HL-60 (cell line): ENCODE results near the gene KLHL18.

Experiments used
- DNase-seq, 2 experiments: peaks; one replicate each; pipeline ENCODE4 v3.0.0-alpha.2; 2010 to 2020; ENCODE audit warnings: low read depth in 1 of 2, low spot score in 1 of 2
- H3K27ac ChIP-seq: fragments of 250-450 bp; sonication (Bioruptor Pico); replicated peaks from 2 replicates; pipeline ENCODE4 v1.5.1; 2020; ENCODE audit warnings: mild to moderate bottlenecking, moderate library complexity
- H3K27me3 ChIP-seq: fragments of 250-450 bp; sonication (Bioruptor Pico); 2 replicates; pipeline ENCODE4 v1.5.1; 2021; ENCODE audit warnings: mild to moderate bottlenecking, moderate library complexity; ENCODE audit not compliant: insufficient read depth, poor library complexity, severe bottlenecking
- H3K4me3 ChIP-seq: replicated peaks from 2 replicates; pipeline ENCODE4 v1.5.1; 2011; ENCODE audit warnings: mild to moderate bottlenecking, control low read depth, low read length; ENCODE audit not compliant: insufficient read depth
- CTCF ChIP-seq: IDR thresholded peaks from one replicate; pipeline ENCODE4 v1.5.1; 2011; ENCODE audit warnings: low read length, control low read depth, inconsistent platforms; ENCODE audit not compliant: insufficient read depth
- GABPA ChIP-seq: IDR thresholded peaks from 2 replicates; pipeline ENCODE4 v1.6.1; 2012; ENCODE audit warnings: low read depth
- POLR2AphosphoS5 ChIP-seq: IDR thresholded peaks from 2 replicates; pipeline ENCODE4 v1.6.1; 2012; ENCODE audit warnings: low read depth
- REST ChIP-seq: IDR thresholded peaks from 2 replicates; pipeline ENCODE4 v1.6.1; 2012; ENCODE audit warnings: low read depth; ENCODE audit not compliant: insufficient replicate concordance
- SPI1 ChIP-seq: IDR thresholded peaks from 2 replicates; pipeline ENCODE4 v1.6.1; 2012; ENCODE audit warnings: low read depth, mild to moderate bottlenecking, borderline replicate concordance

The KLHL18 gene

GRCh38 chr3:47295322-47295721 lies 12.6 kb downstream of the KLHL18 start:
- H3K27me3 ChIP-seq: no peaks in the 10 kb centered on the region
- no peak overlapping the region for H3K27ac ChIP-seq
- DNase-seq: no peak
- no peak for TF ChIP-seq GABPA
- no peak for TF ChIP-seq SPI1
- no peak overlapping the region for H3K4me3 ChIP-seq

- no peaks in the 10 kb centered on the region for H3K27me3 ChIP-seq
- no peak for TF ChIP-seq POLR2AphosphoS5
- no peak for TF ChIP-seq REST
- no peak for TF ChIP-seq SPI1
- TF ChIP-seq GABPA: no peak
- no peak for TF ChIP-seq CTCF
- DNase-seq: no peak
- no peak overlapping the region for H3K27ac ChIP-seq
- H3K4me3 ChIP-seq: no peak overlapping the region
Measured at GRCh38 chr3:47295976-47296375, 13.2 kb downstream of the KLHL18 start.

- no peak overlapping the region for H3K4me3 ChIP-seq
- H3K27ac ChIP-seq: no peak overlapping the region
Measured at GRCh38 chr3:47296562-47297302, 14.0 kb downstream of the KLHL18 start.

GRCh38 chr3:47298439-47298838 lies 15.7 kb downstream of the KLHL18 start:
- no peak for DNase-seq
- Histone ChIP-seq H3K27me3 (no peaks in the 10 kb centered on the region), H3K27ac (no peak overlapping the region), H3K4me3 (no peak overlapping the region)
- TF ChIP-seq REST (no peak), CTCF (no peak)

More at GRCh38 chr3:47296562-47297302, 14.0 kb downstream of the KLHL18 start:
- no peaks in the 10 kb centered on the region for H3K27me3 ChIP-seq
- TF ChIP-seq SPI1 (peak; percentile 35; the same call in 1 of the 2 replicates), REST (no peak)
- peak in 1 of 2 experiments; percentile 22 for DNase-seq
